Keratinocyte (primary cell): ENCODE data around the gene TUBB2A. TPM values are rescaled to one million over a fixed set of nuclear protein-coding genes. Genes with fewer than 3 reads are reported as not detected.
A peak's percentile ranks its signal among the peaks of the same experiment; 100 is the strongest.
"Not testable (repeated sequence)": the region's sequence is repeated elsewhere in the genome, so short reads cannot be mapped to it uniquely, and the experiment has no call there.

Experiments
- DNase-seq: peaks from one replicate; pipeline ENCODE4 v3.0.0-alpha.2; 2011; ENCODE audit warnings: low read depth, missing footprints, low spot score
- FAIRE-seq: peaks from 2 replicates; lab custom pipeline; 2011; peaks lifted over from hg19 to GRCh38; lab: Jason Lieb, UNC
- H2AFZ ChIP-seq: 2 replicates; pipeline ENCODE4 v1.6.0; 2012; ENCODE audit warnings: low read length, control low read depth, inconsistent platforms; ENCODE audit not compliant: control insufficient read depth
- H3K27ac ChIP-seq: 2 replicates; pipeline ENCODE4 v1.5.1; 2011; ENCODE audit warnings: low read length; ENCODE audit not compliant: control insufficient read depth, insufficient read depth
- H3K27me3 ChIP-seq: 3 replicates; pipeline ENCODE4 v1.6.0; 2011; ENCODE audit warnings: low read length; ENCODE audit not compliant: control insufficient read depth, insufficient read depth; ENCODE audit errors: extremely low read depth
- H3K36me3 ChIP-seq, 2 experiments: 2 replicates in 1 of 2; 3 replicates in 1 of 2; pipeline ENCODE4 v1.5.1; 2011; ENCODE audit warnings: low read length in 2 of 2, mild to moderate bottlenecking in 1 of 2; ENCODE audit not compliant: control insufficient read depth in 2 of 2, insufficient read depth in 2 of 2; ENCODE audit errors: extremely low read depth in 1 of 2
- H3K4me1 ChIP-seq: 3 replicates; pipeline ENCODE4 v1.5.1; 2011; ENCODE audit warnings: low read length; ENCODE audit not compliant: control insufficient read depth, insufficient read depth; ENCODE audit errors: extremely low read depth
- H3K4me2 ChIP-seq: 3 replicates; pipeline ENCODE4 v1.6.0; 2011; ENCODE audit warnings: low read depth, low read length; ENCODE audit not compliant: control insufficient read depth, insufficient read depth; ENCODE audit errors: extremely low read depth
- H3K4me3 ChIP-seq, 3 experiments: fragments of 200-600 bp in 1 of 3; sonication (generic) in 1 of 3; 2 replicates in 2 of 3; 3 replicates in 1 of 3; pipeline ENCODE4 v1.5.1; 2011 to 2016; ENCODE audit warnings: low read length in 3 of 3, mild to moderate bottlenecking in 3 of 3, control low read depth in 2 of 3, inconsistent platforms in 1 of 3, low read depth in 1 of 3, mixed read lengths in 1 of 3, mixed run types in 1 of 3, moderate library complexity in 1 of 3; ENCODE audit not compliant: control insufficient read depth in 2 of 3, insufficient read depth in 2 of 3; ENCODE audit errors: extremely low read depth in 1 of 3
- H3K79me2 ChIP-seq: 2 replicates; pipeline ENCODE4 v1.6.0; 2012; ENCODE audit warnings: low read length; ENCODE audit not compliant: control insufficient read depth, insufficient read depth
- H3K9ac ChIP-seq: 3 replicates; pipeline ENCODE4 v1.6.0; 2011; ENCODE audit warnings: low read length; ENCODE audit not compliant: control insufficient read depth, insufficient read depth; ENCODE audit errors: extremely low read depth
- H3K9me1 ChIP-seq: 3 replicates; pipeline ENCODE4 v1.6.0; 2011; ENCODE audit warnings: low read length; ENCODE audit not compliant: control insufficient read depth, insufficient read depth; ENCODE audit errors: extremely low read depth
- H3K9me3 ChIP-seq: 2 replicates; pipeline ENCODE4 v1.5.1; 2012; ENCODE audit warnings: low read depth, low read length; ENCODE audit not compliant: control insufficient read depth
- H4K20me1 ChIP-seq: 3 replicates; pipeline ENCODE4 v1.6.0; 2011; ENCODE audit warnings: low read length; ENCODE audit not compliant: control insufficient read depth, insufficient read depth; ENCODE audit errors: extremely low read depth
- CTCF ChIP-seq, 3 experiments: IDR thresholded peaks in 1 of 3; conservative IDR thresholded peaks in 1 of 3; optimal IDR thresholded peaks in 1 of 3; 2 replicates in 2 of 3; 3 replicates in 1 of 3; pipeline versions ENCODE3 to v1.5.1; 2011; ENCODE audit warnings: low read length in 3 of 3, mild to moderate bottlenecking in 3 of 3, moderate library complexity in 2 of 3, control low read depth in 1 of 3, inconsistent platforms in 1 of 3; ENCODE audit not compliant: insufficient read depth in 2 of 3; ENCODE audit errors: extremely low read depth in 1 of 3
- EZH2 ChIP-seq: IDR thresholded peaks from one replicate; pipeline ENCODE4 v1.6.1; 2012; ENCODE audit warnings: inconsistent platforms, mild to moderate bottlenecking, low read length, moderate library complexity
- dilution Hi-C: fragments of 300-500 bp; cut with MboI; formaldehyde crosslinking; loops from one replicate; pipeline ENCODE4 v1.7.0; 2020; ENCODE audit warnings: low sequenced_read_pairs; ENCODE audit not compliant: extremely low pct_ligation_motif_present
- polyA plus RNA-seq, 5 experiments: library from polyadenylated mRNA; depleted of rRNA in 3 of 5; stranded (reverse) in 3 of 5; stranded (forward) in 1 of 5; unstranded in 1 of 5; fragments of >200 nt; gene quantifications; 1 replicate in 1 of 5; 2 replicates in 3 of 5; 3 replicates in 1 of 5; pipeline versions ENCODE4 v1.2.1 to v1.2.3, GENCODE V29; 2011 to 2012; ENCODE audit warnings: missing spikeins in 2 of 5, low read depth in 1 of 5, low replicate concordance in 1 of 5

TUBB2A gene
- polyA plus RNA-seq, 1 donor (not counting 4 experiments of a cell fraction or from before 2014, with no cell fraction given) = 58.8 TPM

- DNase-seq (no peak), FAIRE-seq (no peak)
- no peak overlapping the region for H3K9ac ChIP-seq
- no peaks in the 10 kb centered on the region for H3K9me3 ChIP-seq
- no peak for TF ChIP-seq EZH2
- H4K20me1 ChIP-seq = no peaks in the 10 kb centered on the region
- H3K4me2 ChIP-seq = no peak overlapping the region
- no peaks in the 10 kb centered on the region for H3K36me3 ChIP-seq
- dilution Hi-C loops = no loop called here
- peaks cover 26% of the 10 kb centered on the region for H3K4me1 ChIP-seq
- no peaks in the 10 kb centered on the region for H3K27me3 ChIP-seq
- H3K9me1 ChIP-seq = no peaks in the 10 kb centered on the region
- no peak overlapping the region for H2AFZ ChIP-seq
- no peaks in the 10 kb centered on the region for H3K79me2 ChIP-seq
- no peak overlapping the region for H3K4me3 ChIP-seq
- H3K27ac ChIP-seq = no peak overlapping the region
Measured at GRCh38 chr6:3162067-3162497, 4.7 kb upstream of the TUBB2A start.

DNA sequence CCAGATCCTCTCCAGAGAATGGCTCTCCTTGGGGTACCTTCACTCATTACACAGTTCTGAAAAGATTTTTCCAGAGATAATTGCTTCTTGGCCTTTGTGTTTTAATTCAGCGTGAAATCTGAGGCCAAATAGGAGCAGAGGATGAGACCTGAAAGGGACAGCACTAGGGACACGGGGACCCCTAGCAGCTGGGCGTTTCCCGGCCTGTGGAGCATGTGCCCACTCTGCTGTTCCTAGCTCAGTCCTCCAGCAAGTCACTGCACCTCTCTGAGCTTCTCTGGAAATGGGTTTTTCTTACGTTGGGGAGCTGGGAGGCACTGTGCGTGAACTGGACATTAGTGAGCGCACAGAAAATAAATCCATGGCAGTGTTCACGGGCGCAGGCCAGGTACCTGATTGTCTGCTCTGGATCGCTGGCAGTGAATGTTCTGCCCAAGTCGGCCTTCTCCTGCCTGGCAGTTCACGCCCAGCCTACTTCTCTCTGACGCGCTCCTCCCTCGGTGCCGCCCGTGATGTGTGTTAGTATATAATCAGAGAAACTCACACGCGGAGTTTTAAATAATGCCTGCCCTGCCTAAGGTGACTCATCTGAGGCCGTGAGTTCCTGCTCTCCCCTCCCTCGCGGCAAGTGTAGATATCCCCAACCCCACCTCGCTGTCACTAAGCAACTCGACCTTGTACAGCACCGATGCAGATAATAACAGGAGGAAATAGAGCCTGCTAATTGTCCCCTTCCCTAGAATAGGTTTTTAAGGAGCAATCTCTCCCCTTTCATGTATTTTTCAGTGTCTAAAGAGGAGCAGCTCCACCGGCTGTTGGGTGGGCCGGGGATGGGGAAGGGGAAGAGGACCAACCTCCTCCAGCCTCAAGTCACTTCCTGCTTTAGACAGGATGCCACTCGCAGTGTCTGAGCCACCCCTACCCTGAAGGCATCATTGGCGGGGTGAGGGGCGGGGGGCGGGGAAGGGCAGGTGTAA, 2.7 kb upstream of the TUBB2A start:
- no peak for TF ChIP-seq EZH2
- no peak for TF ChIP-seq CTCF (optimal IDR thresholded peaks at IDR 0.05 in 1 of 3, IDR thresholded peaks at IDR 0.05 in 1 of 3, conservative IDR thresholded peaks at IDR 0.05 in 1 of 3; ENCODE audit: extremely low read depth in 1 of 3, insufficient read depth in 2 of 3, low read length in 3 of 3)
- Histone ChIP-seq H3K27me3 (no peaks in the 10 kb centered on the region), H3K36me3 (peaks cover 3 to 7% of the 10 kb centered on the region in 2 experiments), H4K20me1 (peaks cover 2% of the 10 kb centered on the region), H3K4me3 (peak overlapping the region in 1 of 3 experiments; percentile 26), H2AFZ (peak overlapping the region; percentile 21), H3K4me1 (peaks cover 22% of the 10 kb centered on the region), H3K79me2 (no peaks in the 10 kb centered on the region), H3K27ac (peak overlapping the region; percentile 22), H3K9ac (peak overlapping the region; percentile 57), H3K9me1 (no peaks in the 10 kb centered on the region), H3K4me2 (peak overlapping the region; percentile 66), H3K9me3 (no peaks in the 10 kb centered on the region)
- dilution Hi-C loops = no loop called here
- FAIRE-seq = no peak
- DNase-seq = peak; percentile 49

DNA sequence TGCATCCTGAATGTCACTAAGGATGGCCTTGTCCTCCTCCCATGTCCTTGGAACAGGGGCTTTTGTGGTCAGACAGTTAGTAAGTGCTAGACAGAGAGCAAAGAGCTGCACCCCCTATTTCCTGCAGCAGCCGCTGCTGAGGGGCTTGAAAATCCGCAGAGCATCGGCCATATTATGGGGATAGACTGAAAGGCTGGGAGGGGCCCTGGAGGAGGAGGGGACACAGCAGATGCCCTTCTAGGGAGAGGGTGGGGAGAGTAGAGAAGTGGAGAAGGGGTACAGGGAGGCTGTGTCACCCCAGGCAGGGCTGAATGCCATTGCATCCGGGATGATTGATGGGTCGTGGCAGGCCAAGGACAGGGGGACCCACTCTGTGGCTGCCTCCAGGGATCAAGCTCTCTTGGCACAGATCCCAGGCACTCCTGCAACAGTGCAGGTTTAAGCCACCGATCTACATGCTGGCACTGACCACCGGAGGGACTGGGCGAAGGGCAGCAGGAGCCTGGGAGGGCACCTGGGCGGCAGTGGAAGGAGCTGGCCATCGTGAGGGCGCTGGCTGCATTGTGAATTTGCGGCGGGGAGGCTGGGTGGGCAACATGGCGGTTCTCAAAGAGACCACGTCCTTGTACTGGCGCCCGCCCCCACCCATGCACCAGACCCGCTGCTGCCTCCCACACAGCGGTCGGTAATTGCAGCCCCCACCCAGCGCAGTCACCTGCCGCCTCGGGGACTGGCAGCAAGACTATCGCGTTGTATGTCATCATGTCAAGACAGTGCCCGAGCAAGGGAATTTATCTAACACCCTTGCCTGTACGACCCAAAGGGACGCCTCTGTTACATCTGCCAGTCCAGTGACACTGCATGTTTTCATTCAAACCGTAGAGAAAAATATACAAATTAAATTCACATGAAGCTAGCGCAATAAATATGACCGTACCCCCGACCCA, 887 bp downstream of the TUBB2A start:
- peaks cover 18% of the 10 kb centered on the region for H3K4me1 ChIP-seq
- dilution Hi-C loops = not testable (repeated sequence)

DNA sequence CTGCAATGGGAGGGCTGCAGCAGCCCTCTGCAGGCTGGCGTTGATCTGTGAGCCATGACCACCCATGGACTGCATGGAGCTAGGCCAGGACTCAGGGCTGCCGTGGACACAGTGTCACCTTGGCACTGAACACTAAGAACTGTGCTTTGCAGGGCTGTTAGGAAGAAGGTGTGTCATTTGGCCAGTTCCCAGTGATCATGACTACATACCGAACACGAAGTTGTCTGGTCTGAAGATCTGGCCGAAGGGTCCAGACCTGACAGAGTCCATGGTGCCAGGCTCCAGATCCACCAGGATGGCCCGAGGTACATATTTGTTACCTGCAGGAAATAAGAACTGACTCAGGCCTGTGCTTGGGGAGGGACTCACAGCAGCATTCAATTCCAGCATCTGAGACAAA, 1.9 kb downstream of the TUBB2A start:
- H3K4me3 ChIP-seq, H3K4me2 ChIP-seq, H3K79me2 ChIP-seq, H2AFZ ChIP-seq, H3K9me3 ChIP-seq, H3K9me1 ChIP-seq, H4K20me1 ChIP-seq, H3K27me3 ChIP-seq, H3K27ac ChIP-seq, DNase-seq, H3K36me3 ChIP-seq, H3K9ac ChIP-seq, dilution Hi-C loops: not testable (repeated sequence)
- H3K4me1 ChIP-seq = peaks cover 18% of the 10 kb centered on the region
- FAIRE-seq = peak; percentile 13

More for the DNA sequence above, 887 bp downstream of the TUBB2A start:
- H3K9ac ChIP-seq = peak overlapping the region; percentile 85
- peak overlapping the region; percentile 43 for H3K27ac ChIP-seq
- H3K4me3 ChIP-seq = peak overlapping the region; percentile 65 to 90 (median 90)
- not testable (repeated sequence) for H3K27me3 ChIP-seq, H3K9me1 ChIP-seq, H4K20me1 ChIP-seq, H3K36me3 ChIP-seq, H3K9me3 ChIP-seq, DNase-seq, H3K79me2 ChIP-seq
- FAIRE-seq = peak; percentile 49
- H3K4me2 ChIP-seq = peak overlapping the region; percentile 98
- peak overlapping the region; percentile 13 for H2AFZ ChIP-seq
